ENCODE measurements around the gene ASIC1.

DNA sequence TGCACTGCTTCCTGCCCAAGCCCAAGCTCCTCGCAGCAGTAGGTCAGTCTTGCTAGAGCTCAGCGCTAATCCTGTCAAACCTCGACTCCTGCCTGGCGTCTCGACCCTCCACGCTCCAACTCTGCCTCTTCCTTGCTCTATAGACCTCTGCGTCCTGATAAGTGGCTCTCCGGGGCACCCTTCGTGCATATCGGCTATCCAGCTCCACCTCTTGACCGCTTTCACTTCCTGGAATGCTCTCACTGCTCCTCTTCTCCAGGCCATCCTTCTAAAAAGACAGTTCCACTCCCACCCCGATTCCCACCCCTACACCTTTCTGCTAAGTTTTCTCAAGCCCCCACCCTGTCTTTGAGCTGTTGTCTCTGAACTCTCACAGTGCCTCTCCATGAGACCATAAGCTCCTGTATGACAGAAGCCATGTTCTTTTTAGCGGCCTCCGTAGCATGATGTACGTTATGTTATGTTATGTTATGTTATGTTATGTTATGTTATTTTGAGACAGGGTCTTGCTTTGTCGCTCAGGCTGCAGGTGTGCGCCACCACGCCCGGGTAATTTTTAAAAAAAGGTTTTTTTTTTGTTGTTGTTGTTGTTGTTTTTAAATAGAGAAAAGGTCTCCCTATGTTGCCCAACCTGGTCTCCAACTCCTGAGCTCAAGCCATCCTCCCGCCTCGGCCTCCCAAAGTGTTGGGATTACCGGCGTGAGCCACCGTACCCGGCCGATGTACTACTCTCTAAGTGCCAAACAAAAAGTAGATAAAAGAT is 55.2 kb downstream of the ASIC1 start:
- no peak for TF ChIP-seq POLR2AphosphoS5 (IDR thresholded peaks at IDR 0.05)
- TF ChIP-seq, protein P1, sequence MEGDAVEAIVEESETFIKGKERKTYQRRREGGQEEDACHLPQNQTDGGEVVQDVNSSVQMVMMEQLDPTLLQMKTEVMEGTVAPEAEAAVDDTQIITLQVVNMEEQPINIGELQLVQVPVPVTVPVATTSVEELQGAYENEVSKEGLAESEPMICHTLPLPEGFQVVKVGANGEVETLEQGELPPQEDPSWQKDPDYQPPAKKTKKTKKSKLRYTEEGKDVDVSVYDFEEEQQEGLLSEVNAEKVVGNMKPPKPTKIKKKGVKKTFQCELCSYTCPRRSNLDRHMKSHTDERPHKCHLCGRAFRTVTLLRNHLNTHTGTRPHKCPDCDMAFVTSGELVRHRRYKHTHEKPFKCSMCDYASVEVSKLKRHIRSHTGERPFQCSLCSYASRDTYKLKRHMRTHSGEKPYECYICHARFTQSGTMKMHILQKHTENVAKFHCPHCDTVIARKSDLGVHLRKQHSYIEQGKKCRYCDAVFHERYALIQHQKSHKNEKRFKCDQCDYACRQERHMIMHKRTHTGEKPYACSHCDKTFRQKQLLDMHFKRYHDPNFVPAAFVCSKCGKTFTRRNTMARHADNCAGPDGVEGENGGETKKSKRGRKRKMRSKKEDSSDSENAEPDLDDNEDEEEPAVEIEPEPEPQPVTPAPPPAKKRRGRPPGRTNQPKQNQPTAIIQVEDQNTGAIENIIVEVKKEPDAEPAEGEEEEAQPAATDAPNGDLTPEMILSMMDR (IDR thresholded peaks at IDR 0.05): no peak

Data from stomach (tissue), 4 donors.